GM12878 (cell line): ENCODE measurements around the gene FAM163B.

Experiments used
- CTCF ChIP-seq, 3 experiments: IDR thresholded peaks in 2 of 3; conservative IDR thresholded peaks in 1 of 3; 2 replicates each; pipeline ENCODE4 v1.5.1; 2011; ENCODE audit warnings: low read depth in 3 of 3, low read length in 3 of 3, mild to moderate bottlenecking in 3 of 3, control low read depth in 2 of 3, moderate library complexity in 2 of 3, inconsistent platforms in 1 of 3, mixed read lengths in 1 of 3; ENCODE audit not compliant: control insufficient read depth in 2 of 3, insufficient read depth in 1 of 3; ENCODE audit errors: extremely low read depth in 1 of 3
- EZH2 ChIP-seq: IDR thresholded peaks from 2 replicates; pipeline ENCODE4 v1.6.1; 2012; ENCODE audit warnings: low read depth, mild to moderate bottlenecking, control low read depth, inconsistent platforms, low read length, borderline replicate concordance; ENCODE audit not compliant: control insufficient read depth
- FOXM1 ChIP-seq: IDR thresholded peaks from 2 replicates; pipeline ENCODE4 v1.6.1; 2012; ENCODE audit warnings: low read depth, mild to moderate bottlenecking, inconsistent platforms, low read length, moderate library complexity
- IRF4 ChIP-seq: IDR thresholded peaks from 2 replicates; pipeline ENCODE4 v1.6.1; 2011; ENCODE audit warnings: low read depth, low read length
- MAX ChIP-seq: IDR thresholded peaks from 2 replicates; pipeline ENCODE4 v1.6.1; 2012; ENCODE audit warnings: low read depth, low read length, improper control_type of control experiment
- MTA2 ChIP-seq: fragments of 450-650 bp; IDR thresholded peaks from 2 replicates; pipeline ENCODE4 v1.6.1; 2016; ENCODE audit warnings: low read depth, mild to moderate bottlenecking, moderate library complexity
- MXI1 ChIP-seq: fragments of 150-350 bp; IDR thresholded peaks from 2 replicates; pipeline ENCODE4 v1.6.1; 2011; ENCODE audit warnings: low read depth, mild to moderate bottlenecking, inconsistent platforms, low read length, improper control_type of control experiment
- POLR2A ChIP-seq: IDR thresholded peaks from 2 replicates; pipeline ENCODE4 v1.6.1; 2011; ENCODE audit warnings: low read depth, mild to moderate bottlenecking, low read length
- RAD51 ChIP-seq: fragments of 450-650 bp; IDR thresholded peaks from 2 replicates; pipeline ENCODE4 v1.6.1; 2016; ENCODE audit warnings: moderate library complexity, mild to moderate bottlenecking, inconsistent platforms
- RFX5 ChIP-seq: IDR thresholded peaks from 2 replicates; pipeline ENCODE4 v1.6.1; 2011; ENCODE audit warnings: low read depth, low read length, improper control_type of control experiment

DNA sequence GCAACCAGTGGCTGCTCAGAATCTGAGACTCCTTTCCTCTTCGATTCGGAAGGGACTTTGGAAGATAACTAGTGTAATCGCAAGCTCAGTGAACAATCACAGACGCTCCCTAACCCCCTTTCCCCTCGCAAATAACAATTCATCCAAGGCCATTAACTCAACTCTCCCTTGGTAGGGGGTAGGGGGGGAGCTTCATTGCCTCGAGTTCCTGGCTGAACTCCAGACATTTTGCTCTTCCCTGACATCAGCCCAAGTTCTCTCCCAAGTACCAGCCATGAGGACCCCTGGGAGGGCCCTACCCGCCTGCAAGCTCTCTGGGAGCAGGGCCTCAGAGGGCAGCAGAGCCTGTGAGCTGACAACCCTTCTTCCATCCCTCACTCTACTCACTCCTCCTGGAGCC, 8.4 kb downstream of the FAM163B start:
- TF ChIP-seq RAD51 (no peak), MAX (no peak), CTCF (IDR thresholded peaks at IDR 0.05 in 2 of 3, conservative IDR thresholded peaks at IDR 0.05 in 1 of 3; ENCODE audit: control insufficient read depth in 2 of 3, extremely low read depth in 1 of 3, insufficient read depth in 1 of 3, low read depth in 3 of 3, low read length in 3 of 3) (no peak), MTA2 (no peak), EZH2 (no peak), FOXM1 (no peak), MXI1 (no peak), POLR2A (no peak), RFX5 (no peak), IRF4 (no peak)
